ENCODE results near the gene TBX6. TPM values are rescaled to one million over a fixed set of nuclear protein-coding genes. Genes with fewer than 3 reads are reported as not detected.
A peak's percentile ranks its signal among the peaks of the same experiment; 100 is the strongest.

The TBX6 gene
- total and polyA plus RNA-seq, 2 donors from 2014 or later, result 0.62 to 1.6 TPM

DNA sequence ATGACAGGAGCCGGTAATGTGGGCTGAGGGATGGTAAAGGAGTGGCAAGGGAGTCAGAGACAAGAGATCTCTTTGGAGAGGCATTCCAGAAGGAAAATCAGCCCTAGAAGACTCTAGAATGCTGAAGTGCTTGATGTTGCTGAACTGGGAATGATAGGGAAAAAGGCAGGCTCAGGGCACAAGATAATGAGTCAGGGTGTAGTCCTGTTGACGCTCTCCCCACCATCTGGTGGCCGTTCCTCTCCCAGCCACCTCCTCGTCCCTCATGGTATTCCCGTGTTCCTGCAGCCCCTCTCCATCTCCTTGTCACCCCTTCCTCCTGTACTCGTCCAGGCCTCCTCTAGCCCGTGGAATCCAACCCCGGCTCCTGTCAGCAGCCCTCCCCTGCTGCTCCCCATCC lies 37.3 kb downstream of the TBX6 start:
- no peak overlapping the region for H3K4me3 ChIP-seq (ENCODE audit: low read length in 3 of 3)
- intact Hi-C loops (cut with DNase I), result no loop called here
- H3K27ac ChIP-seq (ENCODE audit: low read depth in 2 of 2, low read length in 2 of 2), result no peak overlapping the region
- FAIRE-seq (no peak), DNase-seq (no peak)
- no peaks in the 10 kb centered on the region for H3K27me3 ChIP-seq (ENCODE audit: control insufficient read depth, insufficient read depth, low read length)
- no peak overlapping the region for H3K9ac ChIP-seq (ENCODE audit: low read length in 3 of 3)
- H3K4me1 ChIP-seq (ENCODE audit: control insufficient read depth in 2 of 3, insufficient read depth in 2 of 3, low read depth in 1 of 3, low read length in 3 of 3), result peaks cover 0 to 8% (median 4%) of the 10 kb centered on the region in 3 donors
- no peaks in the 10 kb centered on the region for H3K9me3 ChIP-seq (ENCODE audit: control insufficient read depth in 2 of 3, insufficient read depth in 1 of 3, low read length in 3 of 3)
- H3K36me3 ChIP-seq (ENCODE audit: control insufficient read depth in 2 of 3, insufficient read depth in 3 of 3, low read length in 3 of 3), result no peaks in the 10 kb centered on the region
- TF ChIP-seq, protein P1, sequence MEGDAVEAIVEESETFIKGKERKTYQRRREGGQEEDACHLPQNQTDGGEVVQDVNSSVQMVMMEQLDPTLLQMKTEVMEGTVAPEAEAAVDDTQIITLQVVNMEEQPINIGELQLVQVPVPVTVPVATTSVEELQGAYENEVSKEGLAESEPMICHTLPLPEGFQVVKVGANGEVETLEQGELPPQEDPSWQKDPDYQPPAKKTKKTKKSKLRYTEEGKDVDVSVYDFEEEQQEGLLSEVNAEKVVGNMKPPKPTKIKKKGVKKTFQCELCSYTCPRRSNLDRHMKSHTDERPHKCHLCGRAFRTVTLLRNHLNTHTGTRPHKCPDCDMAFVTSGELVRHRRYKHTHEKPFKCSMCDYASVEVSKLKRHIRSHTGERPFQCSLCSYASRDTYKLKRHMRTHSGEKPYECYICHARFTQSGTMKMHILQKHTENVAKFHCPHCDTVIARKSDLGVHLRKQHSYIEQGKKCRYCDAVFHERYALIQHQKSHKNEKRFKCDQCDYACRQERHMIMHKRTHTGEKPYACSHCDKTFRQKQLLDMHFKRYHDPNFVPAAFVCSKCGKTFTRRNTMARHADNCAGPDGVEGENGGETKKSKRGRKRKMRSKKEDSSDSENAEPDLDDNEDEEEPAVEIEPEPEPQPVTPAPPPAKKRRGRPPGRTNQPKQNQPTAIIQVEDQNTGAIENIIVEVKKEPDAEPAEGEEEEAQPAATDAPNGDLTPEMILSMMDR (IDR thresholded peaks at IDR 0.05; ENCODE audit: borderline replicate concordance, extremely low read depth, insufficient read depth), result no peak

DNA sequence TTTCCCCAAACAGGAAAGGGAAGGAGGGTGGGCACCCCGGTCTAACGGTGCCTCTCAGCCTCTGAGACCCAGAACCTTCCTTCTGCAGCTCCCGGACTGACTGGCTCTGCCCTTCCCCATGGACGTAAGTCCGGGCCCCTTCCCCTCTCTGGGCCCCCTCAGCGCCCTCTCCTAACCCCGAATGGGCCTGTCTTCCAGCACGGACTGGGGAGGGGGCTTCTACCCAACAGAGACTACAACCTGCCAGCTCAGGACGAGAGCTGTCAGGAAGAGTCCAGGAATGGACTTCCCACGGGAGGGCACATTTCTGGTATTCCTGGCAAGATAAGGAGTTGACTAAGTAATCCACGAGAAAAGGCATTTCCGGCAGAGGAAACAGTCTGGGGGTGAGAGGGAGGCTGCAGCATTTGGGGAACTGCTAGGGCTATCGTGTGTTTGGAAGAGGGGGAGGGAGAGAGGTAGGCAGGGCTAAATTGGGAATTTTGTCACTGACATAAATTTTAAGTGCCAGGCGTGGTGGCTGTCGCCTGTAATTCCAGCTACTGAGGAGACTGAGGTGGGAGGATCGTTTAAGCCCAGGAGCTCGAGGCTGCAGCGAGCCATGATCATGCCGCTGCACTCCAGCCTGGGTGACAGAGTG lies 38.2 kb downstream of the TBX6 start:
- H3K4me1 ChIP-seq (ENCODE audit: control insufficient read depth in 2 of 3, insufficient read depth in 2 of 3, low read depth in 1 of 3, low read length in 3 of 3), result peaks cover 0 to 8% (median 4%) of the 10 kb centered on the region in 3 donors
- TF ChIP-seq, protein P1 (IDR thresholded peaks at IDR 0.05; ENCODE audit: borderline replicate concordance, extremely low read depth, insufficient read depth), result no peak
- no peak for FAIRE-seq
- peak overlapping the region; percentile 36 to 78 (median 59) for H3K9ac ChIP-seq (ENCODE audit: low read length in 3 of 3)
- no peaks in the 10 kb centered on the region for H3K9me3 ChIP-seq (ENCODE audit: control insufficient read depth in 2 of 3, insufficient read depth in 1 of 3, low read length in 3 of 3)
- H3K36me3 ChIP-seq (ENCODE audit: control insufficient read depth in 2 of 3, insufficient read depth in 3 of 3, low read length in 3 of 3), result no peaks in the 10 kb centered on the region
- intact Hi-C loops (cut with DNase I), result no loop called here
- H3K27ac ChIP-seq (ENCODE audit: low read depth in 2 of 2, low read length in 2 of 2), result peak overlapping the region in 1 of 2 donors; percentile 59
- peak in 3 of 5 donors; percentile 39 to 68 (median 54) for DNase-seq
- H3K27me3 ChIP-seq (ENCODE audit: control insufficient read depth, insufficient read depth, low read length), result no peaks in the 10 kb centered on the region
- peak overlapping the region; percentile 60 to 71 (median 70) for H3K4me3 ChIP-seq (ENCODE audit: low read length in 3 of 3)

DNA sequence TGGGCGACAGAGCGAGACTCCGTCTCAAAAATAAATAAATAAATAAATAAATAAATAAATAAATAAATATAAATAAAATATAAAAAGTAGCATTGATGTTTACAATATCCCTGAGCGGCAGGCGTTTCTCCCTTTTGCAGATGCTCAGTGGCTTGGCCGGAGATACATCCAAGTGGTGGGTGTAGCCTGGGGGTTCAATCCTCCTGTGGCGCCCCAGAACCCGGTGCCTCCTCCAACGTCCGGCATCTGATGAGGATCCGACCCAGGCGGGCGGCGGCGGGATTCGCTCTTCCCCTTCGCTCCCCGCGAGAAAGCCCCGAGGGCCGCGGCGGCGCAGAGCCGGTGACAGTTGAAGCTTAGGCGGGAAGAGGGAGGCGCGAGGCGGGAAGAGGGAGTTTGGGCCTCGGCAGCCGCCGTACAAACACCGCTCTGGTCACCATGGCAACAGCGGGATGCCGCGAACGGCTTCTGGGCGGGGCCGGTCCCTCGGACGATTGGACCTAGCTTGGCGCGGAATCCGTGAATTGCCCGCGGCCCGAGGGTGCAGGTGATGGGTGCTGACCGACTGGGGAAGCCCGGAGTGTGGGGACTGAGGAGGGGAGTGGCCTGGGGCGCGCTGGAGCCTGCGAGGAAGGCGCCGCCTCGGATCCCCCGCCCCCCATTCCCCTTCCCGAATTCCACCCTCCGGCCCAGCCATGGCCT lies 38.9 kb downstream of the TBX6 start:
- peak; percentile 93 to 98 (median 96) for DNase-seq
- Histone ChIP-seq H3K9me3 (ENCODE audit: control insufficient read depth in 2 of 3, insufficient read depth in 1 of 3, low read length in 3 of 3) (no peaks in the 10 kb centered on the region), H3K4me3 (ENCODE audit: low read length in 3 of 3) (peak overlapping the region; percentile 60 to 71 (median 70)), H3K36me3 (ENCODE audit: control insufficient read depth in 2 of 3, insufficient read depth in 3 of 3, low read length in 3 of 3) (no peaks in the 10 kb centered on the region), H3K9ac (ENCODE audit: low read length in 3 of 3) (peak overlapping the region; percentile 36 to 78 (median 59)), H3K27me3 (ENCODE audit: control insufficient read depth, insufficient read depth, low read length) (no peaks in the 10 kb centered on the region), H3K4me1 (ENCODE audit: control insufficient read depth in 2 of 3, insufficient read depth in 2 of 3, low read depth in 1 of 3, low read length in 3 of 3) (peaks cover 0 to 8% (median 4%) of the 10 kb centered on the region in 3 donors), H3K27ac (ENCODE audit: low read depth in 2 of 2, low read length in 2 of 2) (peak overlapping the region in 1 of 2 donors; percentile 59)
- TF ChIP-seq, protein P1 (IDR thresholded peaks at IDR 0.05; ENCODE audit: borderline replicate concordance, extremely low read depth, insufficient read depth), result no peak
- intact Hi-C loops (cut with DNase I), result no loop called here
- FAIRE-seq, result no peak

Measured in kidney (tissue), 14 donors.